COR-L47 (cell line): ENCODE measurements around the gene APBB1.
A peak's percentile ranks its signal among the peaks of the same experiment; 100 is the strongest.
"Not testable (repeated sequence)": the region's sequence is repeated elsewhere in the genome, so short reads cannot be mapped to it uniquely, and the experiment has no call there.

Experiments
- DNase-seq: peaks from one replicate; lab custom pipeline; 2025; lab: John Stamatoyannopoulos, UW

Gene APBB1

DNA sequence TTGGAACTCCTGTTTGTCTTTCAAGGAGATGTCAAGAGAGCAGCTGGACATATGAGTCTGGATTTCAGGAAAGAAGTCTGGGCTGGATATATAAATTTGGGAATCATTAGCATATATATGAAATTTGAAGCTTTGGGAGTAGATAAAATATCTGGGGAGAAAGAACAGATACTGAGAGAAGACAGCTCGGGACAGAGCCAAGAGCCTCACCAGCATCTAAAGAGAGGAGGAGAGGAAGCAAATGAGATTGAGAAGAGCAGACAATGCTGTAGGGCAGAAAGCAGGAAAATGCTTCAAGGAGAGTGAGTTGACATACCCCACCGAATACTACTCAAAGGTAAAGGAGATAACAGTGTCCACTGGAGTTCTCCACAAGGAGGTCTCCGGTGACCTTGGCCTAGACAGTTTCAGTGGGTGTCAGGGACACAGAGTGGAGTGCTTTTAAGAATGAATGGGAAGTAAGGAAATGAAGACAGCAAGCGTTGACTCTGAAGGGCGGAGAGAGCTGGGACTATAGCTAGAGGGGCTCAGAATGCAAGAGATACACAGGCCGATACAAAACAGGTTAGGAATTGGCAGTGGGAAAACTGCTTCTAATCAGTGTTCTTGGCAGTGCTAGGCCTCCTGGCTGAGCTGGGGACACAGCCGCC lies 862 bp downstream of the APBB1 start:
- no peak for DNase-seq

DNA sequence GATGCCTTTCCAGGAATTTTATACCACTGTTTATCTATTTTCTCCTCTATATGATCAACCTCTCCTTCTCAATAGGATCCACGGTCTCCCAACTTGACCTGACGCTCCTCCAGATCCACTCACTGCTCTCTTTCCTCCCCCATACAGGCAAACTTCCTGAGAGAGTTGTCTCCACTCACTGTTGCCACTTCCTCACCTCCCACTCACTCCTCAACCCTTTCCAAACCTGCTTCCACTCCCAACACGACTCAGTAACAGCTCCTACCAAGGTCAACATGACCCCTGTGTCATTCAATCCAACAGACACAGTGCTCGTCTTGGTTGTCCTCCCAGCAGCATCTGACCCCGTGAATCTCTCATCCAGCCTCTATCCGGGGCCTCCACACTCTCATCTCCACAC lies 3.1 kb downstream of the APBB1 start:
- no peak for DNase-seq

DNA sequence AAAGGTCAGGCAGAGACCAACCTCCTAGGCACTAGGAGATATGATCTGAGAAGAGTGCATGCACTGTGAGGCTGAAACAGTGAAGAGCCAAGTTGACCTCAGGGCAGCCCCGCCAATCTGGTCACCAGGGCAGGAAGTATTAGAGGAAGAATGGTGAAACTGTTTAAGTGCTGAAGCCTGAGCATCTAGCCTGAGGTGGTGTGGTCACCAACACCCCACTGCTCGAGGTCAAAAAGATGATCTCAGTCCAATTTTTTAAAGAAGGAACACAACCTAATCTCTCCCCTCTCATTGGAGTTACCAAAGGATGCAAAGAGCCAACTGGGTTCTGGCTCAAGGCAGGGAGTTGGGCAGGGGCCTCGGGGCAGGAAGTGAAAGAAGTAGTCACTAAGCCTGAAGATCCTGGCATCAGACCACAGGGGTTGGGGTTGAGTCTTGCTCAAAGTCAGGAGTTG lies 4.0 kb downstream of the APBB1 start:
- DNase-seq, result no peak

DNA sequence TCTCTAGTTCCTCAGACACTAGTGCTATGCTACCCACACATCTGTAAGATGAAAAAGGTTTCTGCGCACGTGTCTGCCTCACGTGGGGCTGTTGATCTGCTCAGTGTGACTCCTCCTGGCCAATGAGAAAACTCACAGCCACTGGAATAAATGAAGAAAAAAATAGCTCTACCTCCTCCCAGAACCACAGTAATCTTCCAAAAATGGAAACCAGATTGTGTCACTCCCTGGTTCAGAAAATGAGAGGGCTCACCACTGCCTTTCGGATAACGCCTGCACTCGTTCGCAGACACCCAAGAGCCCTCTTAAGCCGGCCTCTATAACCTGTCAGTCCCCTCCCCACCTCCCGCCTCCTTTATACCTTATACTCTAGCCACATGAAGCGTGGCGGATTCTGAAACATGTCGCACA lies 5.1 kb downstream of the APBB1 start:
- DNase-seq, result no peak

DNA sequence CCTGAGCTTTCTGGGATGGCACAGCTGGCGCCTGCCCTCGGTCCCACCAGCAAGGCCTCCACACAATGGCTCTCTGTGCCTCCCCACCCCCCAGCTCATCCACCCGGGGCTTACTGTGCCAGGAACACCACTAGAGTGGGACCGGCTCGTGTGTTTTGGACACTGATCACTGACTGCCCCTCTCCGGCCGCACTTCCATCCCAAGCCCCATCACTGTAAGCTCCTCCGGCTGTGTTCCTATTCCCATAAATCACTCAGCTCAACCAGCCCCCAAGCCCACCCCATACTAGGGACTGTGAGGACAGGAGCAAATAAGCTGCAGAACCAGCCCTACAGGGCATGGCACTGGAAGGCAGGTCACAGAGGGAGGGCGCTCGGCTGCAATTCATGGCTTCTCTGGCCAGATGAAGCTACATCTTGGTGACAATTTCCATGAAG lies 7.3 kb downstream of the APBB1 start:
- DNase-seq, result no peak

DNA sequence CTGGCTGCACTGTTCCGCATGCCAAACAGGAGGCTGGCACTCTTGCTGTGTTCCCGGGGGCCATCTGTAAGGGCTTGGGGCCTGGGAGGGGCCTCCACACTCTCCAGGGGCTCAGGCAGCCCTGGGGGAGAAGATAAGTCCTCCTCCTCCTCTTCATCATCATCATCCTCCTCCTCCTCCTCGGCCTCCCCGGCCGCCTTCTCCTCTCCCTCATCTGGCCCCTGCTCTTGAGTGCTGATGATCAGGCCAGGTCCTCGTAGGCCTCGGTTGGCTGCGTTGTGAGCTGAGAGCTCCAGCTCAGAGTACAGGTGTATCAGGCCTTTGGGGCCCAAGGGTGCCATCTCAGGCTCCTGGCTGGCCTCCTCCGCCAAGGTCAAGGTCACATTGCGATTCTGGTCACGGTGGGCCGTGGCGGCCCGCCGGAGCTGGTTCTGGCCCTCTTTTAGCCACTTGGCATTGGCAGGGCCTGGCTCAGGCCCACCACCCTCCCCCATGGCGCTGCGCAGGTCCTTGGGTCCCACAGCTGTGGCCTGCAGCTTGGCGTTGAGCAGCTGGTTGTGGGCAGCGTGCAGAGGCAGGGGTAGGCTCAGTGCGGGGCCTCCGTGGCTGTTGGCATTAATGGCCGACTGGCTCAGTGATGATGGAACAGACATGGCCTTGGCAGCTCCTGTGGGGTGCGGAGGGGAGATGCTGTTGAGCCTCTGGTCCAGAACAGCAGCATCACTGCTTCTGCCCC lies 8.0 kb downstream of the APBB1 start:
- DNase-seq, result no peak

DNA sequence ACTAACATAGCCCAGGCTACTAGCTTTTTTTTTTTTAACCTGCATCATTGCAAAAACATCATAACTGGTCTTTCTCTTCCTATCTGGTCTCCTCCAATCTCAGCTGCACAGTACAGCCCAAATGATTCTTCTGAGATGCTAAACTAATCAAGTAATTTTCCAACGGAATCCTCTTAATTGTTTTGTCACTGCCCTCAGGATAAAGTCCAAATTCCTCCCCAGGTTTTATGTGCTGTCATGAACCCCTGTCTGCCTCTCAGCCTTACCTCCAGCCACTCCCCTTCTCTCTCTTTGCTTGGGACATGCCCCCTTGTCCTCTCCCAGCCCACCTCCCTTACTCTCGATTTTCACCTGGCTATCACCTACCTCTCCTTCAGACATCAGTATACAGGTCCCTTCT lies 12.5 kb downstream of the APBB1 start:
- DNase-seq, result no peak

DNA sequence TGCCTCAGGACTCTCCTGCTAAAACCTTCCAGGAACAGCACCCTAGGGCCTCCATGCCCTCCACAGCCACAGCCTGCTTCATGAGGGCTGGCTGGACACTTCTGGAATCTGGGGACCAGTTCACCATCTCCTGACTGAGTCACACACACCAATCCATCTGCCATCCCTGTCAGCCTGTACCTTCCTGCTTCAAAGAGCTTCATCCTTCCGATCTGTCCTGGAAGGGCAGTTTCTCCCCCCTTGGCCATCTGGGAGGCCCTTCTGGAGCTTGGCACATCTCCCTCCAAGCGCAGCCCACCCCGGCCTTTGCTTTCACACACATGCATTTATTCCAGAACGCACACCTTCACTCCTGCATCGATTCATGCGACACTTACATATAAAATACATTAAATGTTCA lies 13.0 kb downstream of the APBB1 start:
- no peak for DNase-seq

DNA sequence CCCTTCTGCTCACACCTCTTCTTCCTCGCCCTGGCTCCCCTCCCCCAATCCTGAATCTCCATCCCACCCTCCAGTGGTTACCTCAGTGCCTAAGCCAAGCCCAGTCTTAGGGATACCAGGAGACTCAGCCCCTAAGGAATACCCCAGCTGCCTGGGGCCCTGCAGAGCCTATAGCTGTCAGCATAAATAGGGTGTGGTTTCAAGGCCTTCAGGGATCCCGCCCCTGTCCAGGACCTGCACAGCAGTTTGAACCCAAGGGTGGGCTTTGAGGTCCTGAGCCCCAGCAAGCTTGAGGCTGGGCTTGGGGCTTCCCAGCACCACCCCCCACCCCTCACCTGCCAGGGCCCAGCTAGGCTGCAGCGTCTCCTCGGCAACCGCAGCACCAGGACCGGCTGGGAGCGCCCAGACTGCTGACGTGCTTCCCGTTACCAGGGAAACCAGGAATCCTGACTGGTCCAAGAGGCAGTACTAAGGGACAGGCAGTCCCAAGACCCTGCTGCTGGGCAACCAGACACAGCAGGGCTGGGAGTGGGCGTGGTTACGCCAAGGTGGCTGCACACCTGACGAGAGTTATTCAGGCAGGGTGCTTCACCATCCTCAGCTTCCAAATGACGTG lies 13.7 kb downstream of the APBB1 start:
- peak; percentile 91 for DNase-seq

DNA sequence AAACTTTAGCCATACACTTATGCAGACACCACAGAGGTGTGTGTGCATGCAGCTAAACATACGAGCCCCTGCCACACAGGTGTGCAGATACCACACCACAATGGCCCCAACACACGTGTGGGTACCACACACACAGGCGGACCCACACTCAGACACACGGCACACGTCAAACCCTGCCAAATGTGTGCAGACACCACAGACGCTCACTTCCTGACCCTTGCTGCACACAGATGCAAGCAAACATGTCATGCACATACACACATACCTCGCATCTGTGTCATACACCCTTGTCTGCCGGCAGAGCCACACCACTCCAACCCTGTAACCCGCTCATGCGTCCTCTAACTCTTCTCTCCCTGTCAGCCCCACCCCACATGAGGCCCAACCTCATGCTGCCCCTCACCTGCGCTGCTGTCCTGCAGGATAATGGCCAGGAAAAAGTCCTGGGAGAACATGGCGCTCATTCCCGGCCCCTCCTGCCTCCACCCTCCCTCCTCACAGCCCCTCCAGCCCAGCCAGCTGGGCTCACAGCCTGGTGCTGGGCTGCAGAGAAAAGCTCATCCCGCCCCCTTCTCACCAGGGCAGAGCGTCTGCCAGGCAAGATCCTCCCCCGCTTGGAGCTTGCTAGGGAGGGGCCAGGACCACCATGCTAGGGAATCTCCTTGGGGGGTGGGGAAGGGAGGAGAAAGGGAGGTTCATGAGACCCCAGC lies 14.4 kb downstream of the APBB1 start:
- peak; percentile 14 for DNase-seq

DNA sequence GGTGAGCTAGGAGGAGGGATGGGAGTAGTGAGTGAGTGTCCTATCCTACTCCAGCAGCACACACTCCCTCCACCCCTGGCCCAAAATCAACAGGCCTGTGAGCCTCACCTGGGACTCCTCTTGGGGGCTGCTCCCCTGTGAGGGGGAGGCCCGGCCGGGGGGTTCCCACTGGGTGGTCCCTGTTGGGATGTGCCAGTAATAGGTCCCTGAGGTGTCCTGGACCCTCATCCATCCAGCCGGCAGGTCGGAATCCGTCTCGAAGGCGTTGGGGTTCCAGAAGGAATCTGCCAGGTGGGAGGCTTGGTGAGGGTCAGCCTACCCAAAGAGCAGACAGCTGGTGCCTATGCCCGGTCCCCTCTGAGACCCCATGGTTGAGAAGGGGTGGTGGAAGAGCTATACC lies 15.4 kb downstream of the APBB1 start:
- DNase-seq, result no peak

DNA sequence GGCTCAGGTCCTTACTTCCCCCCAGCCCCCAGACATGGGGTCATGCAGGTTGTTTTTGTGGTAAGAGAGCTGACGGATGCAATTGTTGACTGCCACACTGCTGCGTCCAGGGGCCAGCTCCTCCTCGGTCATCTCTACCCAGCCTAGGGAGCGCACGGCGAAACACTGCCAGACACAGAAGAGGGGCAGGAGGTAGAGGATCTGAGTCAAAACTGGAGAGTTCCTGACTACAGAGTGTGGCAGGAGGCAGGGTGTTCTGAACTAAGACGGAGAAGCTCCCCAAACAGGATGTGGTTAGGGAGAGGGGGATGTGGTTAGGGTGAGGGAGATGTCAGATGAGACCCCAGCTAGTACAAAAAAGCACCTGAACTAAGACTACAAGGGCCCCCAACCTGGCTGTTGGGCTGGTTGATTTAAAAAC lies 16.3 kb downstream of the APBB1 start:
- DNase-seq, result no peak

DNA sequence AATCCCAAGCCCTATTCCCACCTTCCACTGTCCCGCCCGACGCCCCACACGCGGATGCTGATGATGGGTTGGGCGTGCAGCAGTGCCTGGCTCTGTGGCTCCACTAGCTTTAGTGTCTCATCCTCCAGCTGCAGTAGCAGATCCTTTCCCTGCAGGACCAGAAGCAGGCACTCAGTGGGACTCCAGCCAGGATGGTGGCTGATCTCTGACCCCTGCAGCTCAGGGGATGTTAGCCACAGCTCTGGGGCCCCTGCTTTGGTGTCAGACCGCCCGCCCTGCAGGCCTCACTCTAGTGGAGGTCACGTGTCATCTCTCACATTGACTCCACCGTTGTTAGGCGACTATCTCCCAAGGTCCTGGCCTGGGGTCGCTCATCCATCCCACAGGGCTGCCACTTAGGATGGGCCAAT lies 16.8 kb downstream of the APBB1 start:
- DNase-seq, result no peak

DNA sequence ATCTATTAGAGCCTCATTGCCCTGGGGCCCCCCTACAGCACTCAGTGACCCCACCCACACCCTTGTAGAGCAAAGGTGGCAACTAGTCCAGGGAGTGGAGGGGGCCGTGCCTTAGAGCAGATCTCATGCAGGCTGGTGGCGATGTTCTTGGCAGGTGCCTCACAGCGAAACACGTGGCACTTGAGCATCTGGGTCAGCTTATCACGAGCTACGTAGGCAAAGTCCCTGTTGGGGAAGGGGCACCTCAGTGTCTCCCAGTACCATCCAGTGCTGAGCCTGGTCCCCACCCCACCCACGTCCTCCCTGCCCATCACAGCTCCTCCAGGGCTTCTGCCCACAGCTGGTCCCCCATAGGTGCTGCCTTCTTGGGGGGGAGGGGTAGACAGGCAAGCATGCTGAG lies 17.4 kb downstream of the APBB1 start:
- no peak for DNase-seq

DNA sequence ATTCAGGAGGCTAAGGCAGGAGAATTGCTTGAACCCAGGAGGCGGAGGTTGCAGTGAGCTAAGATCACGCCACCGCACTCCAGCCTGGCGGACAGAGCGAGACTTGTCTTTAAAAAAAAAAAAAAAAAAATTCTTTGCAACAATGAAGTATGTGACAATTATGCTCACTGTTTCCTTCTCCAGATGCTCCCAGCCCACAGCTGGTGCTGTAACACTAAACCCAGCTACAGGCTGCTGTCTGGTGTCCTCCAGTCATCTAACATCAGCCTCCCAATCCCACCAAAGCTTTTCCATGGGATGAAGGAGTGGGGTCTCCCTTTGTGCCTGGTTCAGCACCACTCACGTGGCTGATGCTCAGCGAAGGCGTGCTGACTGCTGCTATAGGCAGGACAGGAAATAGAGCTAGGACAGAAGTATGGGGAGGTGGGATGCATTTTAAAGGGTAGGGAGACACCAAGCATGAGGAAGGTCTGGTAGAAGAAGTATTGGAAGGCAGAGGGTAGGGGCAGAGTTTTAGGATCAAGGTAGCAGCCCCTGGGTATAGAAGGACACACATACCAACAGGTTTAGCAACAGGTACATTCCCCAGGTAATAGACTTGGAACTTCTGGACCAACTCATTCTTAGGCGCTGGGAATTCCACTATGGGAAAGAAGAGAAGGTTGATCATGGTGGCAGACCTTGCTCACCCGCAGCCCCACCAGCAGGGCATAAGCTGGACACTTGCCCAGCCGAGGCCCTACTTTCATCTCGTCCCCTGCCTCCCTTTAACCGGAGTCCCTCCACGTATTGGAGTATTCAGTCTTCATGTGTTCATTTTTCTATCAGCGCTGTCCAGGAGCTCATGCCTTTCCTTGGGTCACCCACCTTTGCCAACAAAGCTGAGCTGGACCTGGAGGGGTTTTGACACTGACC lies 18.2 kb downstream of the APBB1 start:
- no peak for DNase-seq

DNA sequence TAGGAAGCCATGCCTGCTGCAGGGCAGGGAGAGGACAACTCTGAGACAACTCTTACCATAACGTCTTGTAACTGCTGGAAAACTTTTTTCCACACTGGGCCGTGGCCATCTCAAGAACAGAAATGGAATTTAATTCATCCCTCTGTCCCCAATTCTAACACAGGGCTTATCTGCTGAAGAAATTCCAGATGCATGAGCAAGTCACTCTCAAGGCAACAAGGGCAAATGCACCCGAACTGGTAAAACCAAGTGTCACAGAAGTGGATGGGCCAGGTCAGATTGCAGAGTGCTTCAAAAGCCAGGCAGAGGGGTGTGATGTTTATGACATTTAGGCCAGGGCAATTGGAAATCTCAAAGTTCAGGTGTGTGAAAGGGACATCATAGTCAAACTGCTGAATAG lies 21.3 kb downstream of the APBB1 start:
- DNase-seq, result no peak

DNA sequence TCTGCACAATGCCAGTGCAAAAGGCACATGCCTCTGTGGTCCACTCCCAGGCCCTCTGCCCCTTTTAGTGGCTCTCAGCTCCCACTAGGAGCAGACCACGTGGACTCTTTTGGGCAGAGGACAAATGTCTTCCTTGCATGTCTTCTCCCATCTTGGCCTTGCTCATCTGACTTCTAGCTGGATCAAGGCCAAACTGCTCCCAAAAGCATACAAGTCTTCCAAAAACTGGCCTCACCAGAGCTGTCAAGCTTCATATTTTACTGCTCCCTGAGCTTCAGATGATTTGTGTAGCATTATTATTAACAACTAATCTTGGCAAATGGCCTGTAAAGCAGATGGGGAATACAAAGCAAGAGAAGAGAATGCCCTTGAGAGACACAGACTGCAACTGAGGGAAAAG lies 21.7 kb downstream of the APBB1 start:
- no peak for DNase-seq

DNA sequence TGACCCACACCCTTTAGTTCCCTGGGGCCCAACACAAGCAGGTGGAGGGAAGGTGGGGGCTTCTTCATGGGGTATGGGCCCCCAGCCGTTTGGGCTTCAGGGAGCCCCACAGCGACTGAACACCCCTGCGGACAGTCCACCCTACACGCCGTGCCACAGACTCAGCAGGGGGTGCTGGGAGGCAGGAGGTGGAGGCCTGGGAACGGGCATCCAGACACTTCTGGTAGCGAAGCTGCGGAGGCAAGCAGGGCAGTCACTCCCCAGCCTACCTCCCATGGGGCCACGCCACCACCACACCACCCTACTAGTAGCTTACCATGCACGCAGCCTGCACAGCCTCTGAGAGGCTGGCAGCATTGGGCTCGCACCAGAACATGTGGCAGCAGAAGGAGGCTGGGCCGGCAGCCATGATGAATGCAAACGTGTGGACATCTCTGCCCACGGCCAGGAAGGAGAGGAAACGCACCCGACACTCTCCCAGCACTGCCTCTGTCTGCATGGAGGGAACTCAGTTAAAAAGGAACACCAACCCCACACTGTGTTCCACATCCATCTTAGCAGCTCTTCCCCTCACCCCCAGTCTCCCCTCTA lies 23.3 kb downstream of the APBB1 start:
- no peak for DNase-seq

DNA sequence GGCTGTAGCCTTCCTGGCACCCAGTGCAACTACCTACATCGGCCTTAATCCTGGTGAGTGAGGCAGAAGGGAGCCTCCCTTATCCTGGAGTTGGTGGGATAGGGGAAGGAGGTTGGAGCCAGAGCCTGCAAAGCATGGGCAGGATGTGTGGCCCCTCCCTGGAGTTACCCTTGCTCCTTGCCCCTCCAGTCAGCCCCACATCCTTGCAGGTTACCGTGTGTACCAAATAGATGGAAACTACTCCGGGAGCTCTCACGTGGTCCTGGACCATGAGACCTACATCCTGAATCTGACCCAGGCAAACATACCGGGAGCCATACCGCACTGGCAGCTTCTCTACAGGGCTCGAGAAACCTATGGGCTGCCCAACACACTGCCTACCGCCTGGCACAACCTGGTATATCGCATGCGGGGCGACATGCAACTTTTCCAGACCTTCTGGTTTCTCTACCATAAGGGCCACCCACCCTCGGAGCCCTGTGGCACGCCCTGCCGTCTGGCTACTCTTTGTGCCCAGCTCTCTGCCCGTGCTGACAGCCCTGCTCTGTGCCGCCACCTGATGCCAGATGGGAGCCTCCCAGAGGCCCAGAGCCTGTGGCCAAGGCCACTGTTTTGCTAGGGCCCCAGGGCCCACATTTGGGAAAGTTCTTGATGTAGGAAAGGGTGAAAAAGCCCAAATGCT lies 24.8 kb downstream of the APBB1 start:
- no peak for DNase-seq

DNA sequence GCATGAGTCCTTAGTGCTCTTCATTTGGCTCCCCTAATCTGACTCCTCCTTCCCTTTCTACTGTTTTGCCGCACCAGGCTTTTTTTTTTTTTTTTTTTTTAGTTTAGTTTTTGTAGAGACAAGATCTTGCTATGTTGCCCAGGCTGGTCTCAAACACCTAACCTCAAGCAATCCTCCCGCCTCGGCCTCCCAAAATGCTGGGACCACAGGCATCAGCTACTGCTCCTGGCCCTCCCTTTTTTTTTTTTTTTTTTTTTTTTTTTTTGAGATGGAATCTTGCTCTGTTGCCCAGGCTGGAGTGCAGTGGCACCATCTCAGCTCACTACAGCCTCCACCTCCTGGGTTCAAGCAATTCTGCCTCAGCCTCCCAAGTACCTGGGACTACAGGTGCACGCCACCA lies 26.6 kb downstream of the APBB1 start:
- DNase-seq, result not testable (repeated sequence)
